Measurements from ENCODE around the gene VAPA.

The VAPA gene

GRCh38 chr18:9975658-9976057 is 61.8 kb downstream of the VAPA start:
- no peak for DNase-seq (ENCODE audit: extremely low spot score)
- CTCF ChIA-PET, result no interaction called here
- POLR2A ChIA-PET, result no interaction called here
- TF ChIP-seq L3MBTL2 (conservative IDR thresholded peaks at IDR 0.05) (no peak), ELF4 (IDR thresholded peaks at IDR 0.05) (no peak), SUZ12 (IDR thresholded peaks at IDR 0.05) (no peak), ZNF384 (IDR thresholded peaks at IDR 0.05) (no peak), LEF1 (IDR thresholded peaks at IDR 0.05; ENCODE audit: borderline replicate concordance) (no peak), SP1 (IDR thresholded peaks at IDR 0.05) (no peak), TARDBP (IDR thresholded peaks at IDR 0.05) (no peak), HDGF (IDR thresholded peaks at IDR 0.05; ENCODE audit: borderline replicate concordance) (no peak), CTBP1 (IDR thresholded peaks at IDR 0.05; ENCODE audit: borderline replicate concordance) (no peak)

- TF ChIP-seq HDGF (IDR thresholded peaks at IDR 0.05; ENCODE audit: borderline replicate concordance), result no peak
- no peak for TF ChIP-seq BHLHE40 (IDR thresholded peaks at IDR 0.05; ENCODE audit: borderline replicate concordance)
- TF ChIP-seq SP1 (IDR thresholded peaks at IDR 0.05), result no peak
- no peak for TF ChIP-seq ARNT (IDR thresholded peaks at IDR 0.05)
- TF ChIP-seq ZNF384 (IDR thresholded peaks at IDR 0.05), result no peak
- no peak for TF ChIP-seq TARDBP (IDR thresholded peaks at IDR 0.05)
- TF ChIP-seq FOXM1 (IDR thresholded peaks at IDR 0.05; ENCODE audit: borderline replicate concordance), result no peak
- POLR2A ChIA-PET, result no interaction called here
- CTCF ChIA-PET, result no interaction called here
- DNase-seq (ENCODE audit: extremely low spot score), result no peak
These were observed 68.9 kb downstream of the VAPA start for GRCh38 chr18:9982711-9983110.

- ChIA-PET CTCF (interaction anchor here (0.6 kb wide), 1 partner anchor 453 kb away, joined by 4 read pairs; no protein-coding TSS in a partner anchor), POLR2A (no interaction called here)
These were observed 70.3 kb downstream of the VAPA start for GRCh38 chr18:9984080-9984479.

DNA sequence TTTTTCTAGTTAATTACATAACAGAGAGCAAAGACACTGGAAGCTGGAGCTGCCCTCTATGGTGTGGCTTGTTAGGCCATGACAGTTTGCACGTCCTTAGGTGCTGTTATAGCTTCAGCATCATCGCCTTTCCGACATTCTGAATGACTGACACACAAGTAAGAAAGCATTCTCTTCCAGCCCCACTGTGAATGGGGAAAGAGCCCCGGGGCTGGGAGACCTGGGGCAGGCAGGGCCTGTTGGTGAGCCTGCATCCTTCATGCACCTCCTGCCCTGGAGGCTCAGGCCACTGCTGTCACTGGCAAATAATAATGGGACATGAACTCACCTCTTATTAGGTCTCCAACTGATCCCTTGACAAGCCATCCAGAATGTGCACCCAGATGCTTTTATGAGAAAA is 71.8 kb downstream of the VAPA start:
- CTCF ChIA-PET, result no interaction called here
- no peak for DNase-seq (ENCODE audit: extremely low spot score)
- TF ChIP-seq CTBP1 (IDR thresholded peaks at IDR 0.05; ENCODE audit: borderline replicate concordance), result no peak
- TF ChIP-seq SUZ12 (IDR thresholded peaks at IDR 0.05), result no peak
- TF ChIP-seq ELF4 (IDR thresholded peaks at IDR 0.05), result no peak
- POLR2A ChIA-PET, result no interaction called here

More at GRCh38 chr18:9984080-9984479, 70.3 kb downstream of the VAPA start:
- no peak for TF ChIP-seq HDGF (IDR thresholded peaks at IDR 0.05; ENCODE audit: borderline replicate concordance)
- no peak for TF ChIP-seq ARNT (IDR thresholded peaks at IDR 0.05)
- TF ChIP-seq, protein P1, sequence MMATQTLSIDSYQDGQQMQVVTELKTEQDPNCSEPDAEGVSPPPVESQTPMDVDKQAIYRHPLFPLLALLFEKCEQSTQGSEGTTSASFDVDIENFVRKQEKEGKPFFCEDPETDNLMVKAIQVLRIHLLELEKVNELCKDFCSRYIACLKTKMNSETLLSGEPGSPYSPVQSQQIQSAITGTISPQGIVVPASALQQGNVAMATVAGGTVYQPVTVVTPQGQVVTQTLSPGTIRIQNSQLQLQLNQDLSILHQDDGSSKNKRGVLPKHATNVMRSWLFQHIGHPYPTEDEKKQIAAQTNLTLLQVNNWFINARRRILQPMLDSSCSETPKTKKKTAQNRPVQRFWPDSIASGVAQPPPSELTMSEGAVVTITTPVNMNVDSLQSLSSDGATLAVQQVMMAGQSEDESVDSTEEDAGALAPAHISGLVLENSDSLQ (IDR thresholded peaks at IDR 0.05), result no peak
- TF ChIP-seq ELF4 (IDR thresholded peaks at IDR 0.05), result no peak
- TF ChIP-seq SUZ12 (IDR thresholded peaks at IDR 0.05), result no peak
- DNase-seq (ENCODE audit: extremely low spot score), result no peak

GRCh38 chr18:9986156-9986930 is 72.5 kb downstream of the VAPA start:
- no peak for DNase-seq (ENCODE audit: extremely low spot score)
- ChIA-PET POLR2A (no interaction called here), CTCF (no interaction called here)
- no peak for TF ChIP-seq ARNT (IDR thresholded peaks at IDR 0.05)
- TF ChIP-seq CTBP1 (IDR thresholded peaks at IDR 0.05; ENCODE audit: borderline replicate concordance), result no peak
- no peak for TF ChIP-seq SUZ12 (IDR thresholded peaks at IDR 0.05)
- no peak for TF ChIP-seq HDGF (IDR thresholded peaks at IDR 0.05; ENCODE audit: borderline replicate concordance)
- TF ChIP-seq ELF4 (IDR thresholded peaks at IDR 0.05), result no peak
- no peak for TF ChIP-seq SP1 (IDR thresholded peaks at IDR 0.05)
- no peak for TF ChIP-seq BHLHE40 (IDR thresholded peaks at IDR 0.05; ENCODE audit: borderline replicate concordance)
- no peak for TF ChIP-seq FOXM1 (IDR thresholded peaks at IDR 0.05; ENCODE audit: borderline replicate concordance)
- TF ChIP-seq, protein P1 (IDR thresholded peaks at IDR 0.05), result no peak
- no peak for TF ChIP-seq FOXA1 (IDR thresholded peaks at IDR 0.05)
- TF ChIP-seq ZNF384 (IDR thresholded peaks at IDR 0.05), result no peak
- no peak for TF ChIP-seq NFRKB (IDR thresholded peaks at IDR 0.05)

DNA sequence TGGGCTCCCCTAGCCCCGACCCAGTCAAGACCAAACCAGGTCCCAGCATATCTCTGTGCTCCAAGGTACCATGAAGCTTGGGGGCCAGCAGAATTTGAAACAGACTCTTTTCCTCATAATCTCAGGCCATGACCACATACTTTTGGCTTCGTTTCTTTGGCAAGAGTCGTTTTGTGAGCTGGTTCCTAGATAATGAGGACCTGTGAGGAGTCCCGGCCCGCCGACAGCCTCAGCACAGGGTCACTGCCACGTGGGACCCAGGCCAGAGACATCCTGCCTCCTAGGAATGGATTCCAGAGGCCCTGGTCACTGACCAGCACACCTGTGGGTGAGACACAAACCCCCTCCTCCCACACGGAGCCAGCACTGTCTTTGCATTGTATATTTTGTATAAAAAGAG is 73.5 kb downstream of the VAPA start:
- TF ChIP-seq ELF4 (IDR thresholded peaks at IDR 0.05) (no peak), SUZ12 (IDR thresholded peaks at IDR 0.05) (no peak), LEF1 (IDR thresholded peaks at IDR 0.05; ENCODE audit: borderline replicate concordance) (no peak), HDGF (IDR thresholded peaks at IDR 0.05; ENCODE audit: borderline replicate concordance) (no peak), FOXK2 (IDR thresholded peaks at IDR 0.05) (no peak), SP1 (IDR thresholded peaks at IDR 0.05) (no peak), ZNF384 (IDR thresholded peaks at IDR 0.05) (no peak), L3MBTL2 (conservative IDR thresholded peaks at IDR 0.05) (no peak), BHLHE40 (IDR thresholded peaks at IDR 0.05; ENCODE audit: borderline replicate concordance) (no peak), NFRKB (IDR thresholded peaks at IDR 0.05) (no peak), FOXM1 (IDR thresholded peaks at IDR 0.05; ENCODE audit: borderline replicate concordance) (no peak), ARNT (IDR thresholded peaks at IDR 0.05) (no peak), CTBP1 (IDR thresholded peaks at IDR 0.05; ENCODE audit: borderline replicate concordance) (no peak), TARDBP (IDR thresholded peaks at IDR 0.05) (no peak), FOXA1 (IDR thresholded peaks at IDR 0.05) (no peak)
- TF ChIP-seq, protein P1 (IDR thresholded peaks at IDR 0.05), result no peak
- CTCF ChIA-PET, result no interaction called here
- POLR2A ChIA-PET, result no interaction called here
- no peak for DNase-seq (ENCODE audit: extremely low spot score)

Measured in HEK293T (cell line).